GM12878 (cell line): ENCODE measurements around the gene DNAJB2.

Experiments used
- CBFB ChIP-seq: IDR thresholded peaks from 2 replicates; pipeline ENCODE4 v1.6.1; 2016; ENCODE audit warnings: antibody characterized with exemption, low read depth
- CEBPB ChIP-seq, 2 experiments: fragments of 150-350 bp in 1 of 2; IDR thresholded peaks; 2 replicates each; pipeline ENCODE4 v1.6.1; 2012 to 2014; ENCODE audit warnings: low read depth in 2 of 2, low read length in 2 of 2, borderline replicate concordance in 1 of 2, inconsistent platforms in 1 of 2
- FOXM1 ChIP-seq: IDR thresholded peaks from 2 replicates; pipeline ENCODE4 v1.6.1; 2012; ENCODE audit warnings: low read depth, mild to moderate bottlenecking, inconsistent platforms, low read length, moderate library complexity
- POLR2A ChIP-seq: IDR thresholded peaks from 2 replicates; pipeline ENCODE4 v1.6.1; 2011; ENCODE audit warnings: low read depth, mild to moderate bottlenecking, low read length
- POLR2AphosphoS5 ChIP-seq: IDR thresholded peaks from 2 replicates; pipeline ENCODE4 v1.6.1; 2011; ENCODE audit warnings: mild to moderate bottlenecking, low read length, inconsistent platforms
- RCOR1 ChIP-seq: conservative IDR thresholded peaks from 2 replicates; pipeline ENCODE4 v1.6.1; 2012; ENCODE audit warnings: low read depth, low read length, improper control_type of control experiment
- TF ChIP-seq, protein P1 (sequence below), 3 experiments: IDR thresholded peaks in 2 of 3; conservative IDR thresholded peaks in 1 of 3; 2 replicates each; pipeline ENCODE4 v1.5.1; 2011; ENCODE audit warnings: low read depth in 3 of 3, low read length in 3 of 3, mild to moderate bottlenecking in 3 of 3, control low read depth in 2 of 3, moderate library complexity in 2 of 3, inconsistent platforms in 1 of 3, mixed read lengths in 1 of 3; ENCODE audit not compliant: control insufficient read depth in 2 of 3, insufficient read depth in 1 of 3; ENCODE audit errors: extremely low read depth in 1 of 3

GRCh38 chr2:219272356-219272755 is 6.8 kb upstream of the DNAJB2 start:
- TF ChIP-seq RCOR1 (no peak), FOXM1 (no peak), POLR2A (no peak), CEBPB (IDR thresholded peaks at IDR 0.05; ENCODE audit: borderline replicate concordance in 1 of 2, low read depth in 2 of 2, low read length in 2 of 2) (no peak), CBFB (no peak), POLR2AphosphoS5 (no peak)
- TF ChIP-seq, protein P1, sequence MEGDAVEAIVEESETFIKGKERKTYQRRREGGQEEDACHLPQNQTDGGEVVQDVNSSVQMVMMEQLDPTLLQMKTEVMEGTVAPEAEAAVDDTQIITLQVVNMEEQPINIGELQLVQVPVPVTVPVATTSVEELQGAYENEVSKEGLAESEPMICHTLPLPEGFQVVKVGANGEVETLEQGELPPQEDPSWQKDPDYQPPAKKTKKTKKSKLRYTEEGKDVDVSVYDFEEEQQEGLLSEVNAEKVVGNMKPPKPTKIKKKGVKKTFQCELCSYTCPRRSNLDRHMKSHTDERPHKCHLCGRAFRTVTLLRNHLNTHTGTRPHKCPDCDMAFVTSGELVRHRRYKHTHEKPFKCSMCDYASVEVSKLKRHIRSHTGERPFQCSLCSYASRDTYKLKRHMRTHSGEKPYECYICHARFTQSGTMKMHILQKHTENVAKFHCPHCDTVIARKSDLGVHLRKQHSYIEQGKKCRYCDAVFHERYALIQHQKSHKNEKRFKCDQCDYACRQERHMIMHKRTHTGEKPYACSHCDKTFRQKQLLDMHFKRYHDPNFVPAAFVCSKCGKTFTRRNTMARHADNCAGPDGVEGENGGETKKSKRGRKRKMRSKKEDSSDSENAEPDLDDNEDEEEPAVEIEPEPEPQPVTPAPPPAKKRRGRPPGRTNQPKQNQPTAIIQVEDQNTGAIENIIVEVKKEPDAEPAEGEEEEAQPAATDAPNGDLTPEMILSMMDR (IDR thresholded peaks at IDR 0.05 in 2 of 3, conservative IDR thresholded peaks at IDR 0.05 in 1 of 3; ENCODE audit: control insufficient read depth in 2 of 3, extremely low read depth in 1 of 3, insufficient read depth in 1 of 3, low read depth in 3 of 3, low read length in 3 of 3), result no peak
